ENCODE data around the gene TMIGD3.

TMIGD3 gene

DNA sequence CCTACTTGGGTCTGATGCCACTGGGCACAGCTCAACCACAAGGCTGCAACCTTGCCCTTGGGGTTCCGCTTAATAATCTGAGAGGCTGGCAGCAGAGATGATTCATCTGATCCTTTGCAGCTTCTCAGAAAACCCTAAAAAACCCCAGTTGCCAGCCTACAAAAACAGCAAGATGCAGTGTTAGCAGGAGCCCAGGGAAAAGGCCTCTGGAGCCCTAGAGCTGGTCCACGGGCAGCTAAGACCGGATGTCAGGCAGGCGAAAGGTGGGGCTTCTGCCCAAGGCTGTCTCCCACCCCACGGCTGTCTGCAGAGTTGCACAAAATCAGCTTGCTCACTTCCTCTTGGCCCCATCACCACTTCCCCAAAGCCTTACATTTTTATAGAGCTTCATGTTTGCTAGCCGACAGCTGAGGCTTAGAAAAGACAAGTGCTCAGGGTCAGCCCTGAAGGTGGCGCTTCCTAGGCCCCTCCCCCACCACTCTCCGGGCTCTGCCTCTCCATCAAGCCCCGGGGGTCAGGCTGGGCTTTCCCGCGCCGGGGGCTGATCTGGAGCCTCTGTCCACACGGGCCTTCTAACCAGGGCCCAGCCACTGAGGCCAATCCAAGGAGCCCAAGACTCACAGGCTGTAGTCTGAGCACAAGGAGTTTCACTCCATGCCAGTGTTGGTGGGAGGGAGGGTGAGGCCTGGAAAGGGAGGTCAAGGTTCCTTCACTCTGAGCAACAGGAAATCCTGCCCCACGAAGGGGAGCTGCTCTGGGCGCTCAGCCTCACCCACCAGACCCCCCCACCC is 4.2 kb upstream of the TMIGD3 start:
- DNase-seq: peak; percentile 61

DNA sequence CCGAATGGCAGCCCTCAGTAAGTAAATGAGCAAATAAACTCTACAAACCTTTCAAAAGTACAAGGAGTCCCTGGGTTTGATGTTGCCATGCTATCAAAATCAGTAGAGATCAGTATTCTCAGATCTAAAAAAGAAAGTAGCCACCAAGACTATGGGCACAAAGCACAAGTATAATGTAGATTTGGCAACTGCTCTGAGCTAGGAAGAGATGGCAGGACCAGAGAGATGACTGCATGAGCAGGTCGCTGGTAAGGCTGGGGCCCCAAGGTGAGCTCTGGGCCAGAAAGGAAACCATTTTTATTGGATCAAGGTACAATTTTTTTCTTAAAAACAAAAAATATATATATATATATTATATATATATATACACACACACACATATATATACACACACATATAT is 3.1 kb upstream of the TMIGD3 start:
- DNase-seq: no peak

DNA sequence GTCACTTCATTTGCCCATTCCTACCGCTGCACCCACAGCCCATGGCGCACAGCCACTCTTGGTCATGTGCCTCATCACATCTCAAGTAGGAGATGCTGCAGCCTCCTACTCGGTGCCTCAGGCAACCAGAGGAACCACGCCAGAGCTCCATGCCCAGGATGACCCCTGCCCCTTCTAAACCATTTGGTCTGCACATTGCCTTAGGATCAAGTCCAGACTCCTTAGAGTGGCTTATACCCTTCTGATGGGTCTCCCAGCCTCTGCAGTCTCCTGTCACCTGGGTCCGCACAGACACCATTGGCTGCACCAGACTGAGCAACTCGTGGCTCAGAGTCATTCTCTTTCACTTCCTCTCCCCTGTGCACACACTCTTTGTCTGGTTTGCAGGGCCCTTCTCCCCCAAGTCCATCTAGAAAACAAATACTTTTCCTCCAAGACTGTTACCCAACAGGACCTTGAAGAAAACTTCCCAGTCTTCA is 2.2 kb upstream of the TMIGD3 start:
- DNase-seq: no peak

DNA sequence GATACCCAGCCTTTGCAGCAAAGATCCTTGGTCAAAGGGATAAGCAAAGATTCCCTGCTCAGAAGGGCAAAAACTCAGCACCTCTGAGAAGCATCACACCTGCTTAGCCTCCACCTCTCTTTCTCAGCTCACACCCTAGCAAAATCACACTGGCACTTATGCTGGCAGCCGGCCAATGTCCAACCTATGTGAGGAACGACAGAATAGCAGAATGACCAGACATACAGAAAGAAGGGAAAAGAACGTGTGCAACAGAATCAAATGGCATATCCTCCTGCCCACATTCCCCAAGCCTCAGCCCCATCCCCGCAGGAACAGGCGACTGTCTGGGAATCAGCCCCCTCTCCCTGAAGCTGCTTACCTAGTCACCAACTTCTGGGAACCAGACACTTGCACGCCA is 664 bp upstream of the TMIGD3 start:
- no peak for DNase-seq

DNA sequence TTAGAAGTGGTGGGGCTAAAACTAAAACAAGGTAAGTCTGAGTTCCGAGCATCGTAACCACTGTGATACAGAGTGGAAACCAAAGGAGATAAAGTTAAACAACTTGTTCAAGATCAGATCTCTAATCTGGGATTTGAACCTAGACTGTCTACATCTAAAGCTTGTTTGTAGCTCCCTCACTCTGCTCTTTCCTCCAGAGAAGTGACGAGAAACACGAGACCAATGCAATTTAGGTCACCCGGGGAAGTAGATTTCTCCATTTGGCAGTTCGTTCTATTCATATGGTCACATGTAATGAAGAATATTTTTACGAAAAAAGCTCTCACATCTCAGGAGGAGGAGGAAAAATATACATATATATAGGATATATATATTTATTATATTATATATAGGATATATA is 1.8 kb downstream of the TMIGD3 start:
- no peak for DNase-seq

DNA sequence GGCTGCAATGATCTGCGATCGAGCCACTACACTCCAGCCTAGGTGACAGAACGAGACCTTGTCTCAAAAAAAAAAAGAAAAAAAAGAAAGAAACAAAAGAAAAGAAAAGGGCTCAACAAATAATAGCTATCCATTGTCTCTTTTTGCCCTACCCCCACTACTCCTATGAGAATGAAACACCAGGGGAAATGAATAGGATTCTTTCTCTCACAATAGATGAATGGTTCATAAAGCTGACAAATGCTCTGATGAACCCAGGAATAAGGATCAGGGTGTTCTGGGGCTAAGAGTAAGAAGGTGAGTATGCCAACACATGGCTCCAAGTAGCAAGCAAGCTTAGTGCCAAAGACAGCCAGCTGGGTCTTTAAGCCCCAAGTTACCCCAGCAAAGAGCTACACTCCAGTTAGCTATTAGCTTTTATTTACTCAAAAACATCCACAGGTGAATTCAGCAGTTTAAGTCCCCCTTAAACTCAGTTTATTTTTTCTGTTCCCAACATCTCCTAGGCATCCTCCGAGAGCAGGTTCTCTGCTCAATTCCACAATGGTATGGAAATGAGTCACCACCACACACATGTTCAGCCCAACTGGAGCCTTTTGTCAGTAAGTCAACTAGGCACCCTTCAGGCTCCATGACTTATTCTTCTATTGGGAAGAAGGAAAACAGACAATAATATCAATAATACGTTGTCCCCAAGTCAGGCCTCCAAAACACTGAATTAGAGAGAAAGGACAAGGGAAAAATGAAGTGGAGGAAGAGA is 4.2 kb downstream of the TMIGD3 start:
- DNase-seq: no peak

DNA sequence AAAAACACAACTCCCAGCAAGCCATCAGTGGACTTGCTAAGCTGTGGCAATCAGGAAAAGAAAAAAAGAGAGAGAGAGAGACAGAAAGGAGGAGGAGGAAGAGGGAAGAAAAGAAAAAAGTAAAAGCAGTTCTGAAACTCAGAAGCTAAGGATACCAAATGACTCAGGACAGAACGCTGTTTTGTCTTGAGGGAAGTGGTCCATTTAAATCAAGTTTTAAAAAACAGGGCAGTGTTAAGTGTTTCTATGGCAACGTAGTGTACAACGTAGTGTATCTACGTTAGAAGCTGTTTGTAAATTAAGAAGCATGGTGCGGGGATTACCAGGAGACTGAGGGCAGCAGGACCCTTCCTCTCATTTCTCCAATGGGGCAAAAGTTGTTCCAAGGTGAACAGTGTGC is 5.8 kb downstream of the TMIGD3 start:
- no peak for DNase-seq

DNA sequence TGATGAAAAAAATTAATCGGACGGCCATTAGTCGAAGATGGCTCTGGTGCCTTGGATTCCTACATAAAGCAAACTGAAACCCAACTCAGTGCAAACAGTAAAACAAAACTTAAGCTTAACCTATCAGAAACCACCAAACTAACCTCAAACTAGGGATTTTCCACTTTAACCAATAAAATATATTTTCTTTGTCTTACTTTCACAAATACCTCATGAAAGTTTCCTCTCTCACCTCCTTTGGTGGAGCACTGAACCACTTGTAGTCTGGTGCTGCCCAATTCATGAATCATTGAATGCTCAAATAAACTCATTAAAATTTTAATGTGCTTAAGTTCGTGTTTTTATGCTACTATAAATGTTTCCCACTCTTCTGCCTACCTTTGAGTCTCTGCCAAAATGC is 7.0 kb downstream of the TMIGD3 start:
- DNase-seq: no peak

DNA sequence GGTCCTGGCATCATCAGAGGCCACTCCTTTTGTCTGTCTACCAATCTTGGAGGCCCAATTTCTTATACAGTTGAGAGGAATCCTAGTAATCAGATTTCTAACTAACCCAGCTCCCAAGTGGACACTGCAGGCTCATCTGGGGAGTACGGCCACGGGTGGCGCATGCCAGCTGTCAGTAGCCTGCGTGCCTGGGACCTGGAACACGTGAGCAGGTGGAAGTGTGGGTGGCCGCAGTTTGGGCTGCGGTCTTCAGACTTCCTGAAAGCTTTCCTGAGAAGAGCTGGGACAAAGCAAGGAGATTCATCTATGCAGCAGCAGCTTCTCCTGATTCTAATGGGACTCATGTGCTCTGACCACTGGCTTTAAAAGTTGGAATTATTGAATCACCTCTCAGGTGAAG is 12.4 kb downstream of the TMIGD3 start:
- DNase-seq: no peak

DNA sequence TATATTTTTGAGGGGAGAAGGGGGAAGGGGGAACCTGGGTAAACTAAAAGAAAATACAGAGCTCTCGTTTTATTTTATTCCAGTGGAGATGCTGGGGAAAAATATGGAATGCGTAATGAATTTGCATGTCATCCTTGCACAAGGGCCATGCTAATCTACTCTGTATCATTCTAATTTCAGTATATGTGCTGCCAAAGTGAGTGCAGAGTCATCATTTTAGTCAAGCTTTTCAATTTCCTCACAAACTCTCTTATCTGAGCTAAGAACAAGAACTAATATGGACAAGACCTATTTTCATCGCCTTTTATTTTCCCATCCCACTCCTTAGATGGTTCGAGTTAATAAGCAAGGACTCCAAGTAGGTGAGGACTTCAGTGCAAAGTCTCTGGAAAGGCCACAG is 13.2 kb downstream of the TMIGD3 start:
- no peak for DNase-seq

DNA sequence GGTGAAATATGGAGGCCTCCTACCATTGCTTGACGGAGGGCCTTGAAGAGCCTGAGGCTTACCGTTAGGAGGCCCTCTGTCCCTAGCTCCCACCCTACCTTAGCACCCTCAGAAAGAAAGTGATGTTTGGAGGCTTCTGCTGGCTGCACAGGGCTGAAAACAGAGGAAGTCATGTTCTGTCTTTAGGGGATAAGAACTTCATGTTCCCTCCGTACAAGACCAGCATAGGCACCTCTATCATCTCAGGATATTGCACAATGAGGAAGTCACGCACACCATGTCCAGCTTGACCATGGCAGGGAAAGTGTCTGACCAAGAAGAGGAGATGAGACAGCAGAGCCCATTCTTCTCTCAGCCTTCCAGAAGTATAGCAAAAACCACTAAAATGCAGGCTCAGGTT is 13.8 kb downstream of the TMIGD3 start:
- DNase-seq: no peak

DNA sequence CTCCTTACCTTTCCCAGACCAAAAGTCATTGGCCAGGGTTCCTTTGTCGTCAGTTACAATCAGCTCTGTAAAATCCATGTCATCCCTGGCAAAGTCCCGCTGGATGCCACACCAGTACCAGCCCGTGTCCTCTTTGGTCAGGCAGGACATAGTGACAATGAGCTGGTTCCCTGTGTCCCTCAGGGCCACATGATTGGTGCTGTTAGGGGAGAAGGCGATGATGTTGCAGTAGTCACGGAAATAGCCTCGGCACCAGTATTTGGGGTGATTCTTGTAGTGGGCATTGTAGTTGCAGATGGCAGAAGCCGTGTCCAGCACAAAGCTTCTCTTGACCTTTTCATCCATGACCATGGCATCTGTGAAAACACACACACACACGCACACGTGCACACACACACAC is 14.8 kb downstream of the TMIGD3 start:
- no peak for DNase-seq

DNA sequence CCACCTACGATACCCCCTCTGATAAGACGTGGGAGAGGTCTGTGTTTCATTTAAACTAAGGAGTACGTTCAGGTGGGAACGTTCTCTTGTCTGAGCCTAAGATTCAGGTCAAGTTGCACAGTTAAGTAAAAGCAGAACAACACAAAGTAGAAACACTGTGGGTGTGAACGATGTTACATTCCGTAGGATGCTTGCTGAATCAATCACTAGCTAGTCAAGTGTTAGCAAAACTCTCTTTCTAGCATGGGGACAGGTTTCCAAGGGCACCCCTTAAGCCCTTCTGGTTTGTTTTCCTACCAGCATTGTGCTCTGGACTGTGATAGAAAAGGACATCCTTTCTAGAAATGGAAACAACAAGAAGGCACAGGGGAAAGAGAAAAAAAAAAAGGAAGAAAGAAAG is 16.3 kb downstream of the TMIGD3 start:
- DNase-seq: no peak

DNA sequence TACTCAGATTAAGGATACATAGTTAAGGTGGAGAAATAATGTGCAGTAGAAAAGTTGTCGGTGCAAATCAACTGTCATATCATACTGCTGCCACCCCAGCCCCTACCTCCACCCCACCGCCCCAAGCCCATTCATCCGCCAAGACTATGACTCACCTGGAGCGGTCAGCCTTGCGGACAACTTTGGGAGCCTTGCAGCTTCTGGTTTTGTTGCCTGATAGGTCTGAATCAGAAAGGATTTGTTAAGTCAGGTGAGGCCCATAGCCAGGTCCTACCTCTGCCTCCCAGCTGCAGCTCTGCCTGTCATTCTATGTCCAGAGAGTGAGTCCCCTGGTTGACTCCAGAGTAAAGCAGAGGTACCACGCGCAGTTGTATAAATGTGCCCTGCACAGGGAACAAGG is 17.0 kb downstream of the TMIGD3 start:
- DNase-seq: no peak

DNA sequence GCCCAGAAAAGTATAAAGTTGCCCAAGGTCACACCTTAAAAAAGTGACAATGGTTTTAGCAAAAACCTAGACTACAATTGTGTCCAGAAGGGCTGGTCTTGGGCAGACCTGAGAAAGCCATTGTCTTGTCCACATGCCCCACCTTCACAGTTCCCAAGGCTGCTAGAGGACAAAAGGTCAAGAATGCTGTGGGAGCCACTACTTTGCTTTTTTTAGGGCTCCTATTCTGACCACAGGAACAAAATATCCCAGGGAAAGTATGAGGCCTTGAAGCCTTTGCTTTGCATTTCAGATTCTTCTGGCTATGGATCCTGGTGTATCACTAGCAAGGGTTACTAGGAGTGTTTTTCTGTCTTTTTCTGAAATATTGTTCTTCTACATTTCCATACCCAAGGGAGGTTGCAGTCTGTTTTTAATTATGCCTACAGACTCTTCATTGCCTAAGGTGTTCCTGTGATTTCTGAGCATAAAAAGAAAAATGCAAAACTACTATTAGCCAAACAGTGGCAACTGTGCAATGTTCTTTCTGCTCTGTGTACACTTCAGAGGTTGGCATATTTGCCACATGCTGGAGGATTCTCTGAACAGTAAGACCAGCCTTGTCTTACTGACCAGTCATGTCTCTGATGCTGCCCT is 18.9 kb downstream of the TMIGD3 start:
- no peak for DNase-seq

DNA sequence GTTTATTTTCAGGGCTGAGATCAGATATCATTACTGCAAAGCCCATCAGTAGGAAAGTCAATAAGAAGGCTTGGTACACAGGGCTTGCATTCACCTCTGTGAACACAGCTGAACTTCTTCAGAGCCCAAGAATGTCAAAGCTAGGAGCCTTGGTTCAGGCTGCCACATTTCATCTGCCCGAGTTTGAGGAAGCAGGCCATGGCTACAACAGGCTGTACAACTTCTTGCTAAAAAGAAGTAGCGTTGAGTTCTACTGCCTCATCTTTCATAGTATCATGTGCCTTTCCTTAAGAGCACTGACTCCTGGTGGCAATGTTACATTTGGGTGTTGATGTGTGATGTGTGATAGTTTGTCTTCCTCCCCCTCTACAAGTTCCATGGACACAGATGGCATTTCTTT is 19.6 kb downstream of the TMIGD3 start:
- DNase-seq: no peak

DNA sequence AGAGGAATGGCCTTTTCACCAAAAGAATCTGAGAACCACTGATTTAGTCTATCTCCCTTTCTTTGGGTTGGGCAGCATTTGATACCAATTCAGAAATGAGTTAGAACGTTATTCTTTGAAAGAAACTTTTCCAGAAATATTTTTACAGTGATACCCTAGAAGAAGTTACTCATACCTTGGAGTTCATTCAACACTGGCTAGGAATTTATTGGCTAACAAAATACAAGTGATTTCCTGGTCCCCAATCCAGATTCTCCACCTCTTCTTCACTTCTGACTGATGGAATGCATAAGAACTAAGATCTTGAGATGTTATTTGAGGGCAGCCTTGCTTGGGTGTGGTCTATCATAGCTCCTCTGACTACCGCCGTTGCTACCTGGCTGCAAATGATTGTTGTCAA is 20.3 kb downstream of the TMIGD3 start:
- DNase-seq: peak; percentile 12

DNA sequence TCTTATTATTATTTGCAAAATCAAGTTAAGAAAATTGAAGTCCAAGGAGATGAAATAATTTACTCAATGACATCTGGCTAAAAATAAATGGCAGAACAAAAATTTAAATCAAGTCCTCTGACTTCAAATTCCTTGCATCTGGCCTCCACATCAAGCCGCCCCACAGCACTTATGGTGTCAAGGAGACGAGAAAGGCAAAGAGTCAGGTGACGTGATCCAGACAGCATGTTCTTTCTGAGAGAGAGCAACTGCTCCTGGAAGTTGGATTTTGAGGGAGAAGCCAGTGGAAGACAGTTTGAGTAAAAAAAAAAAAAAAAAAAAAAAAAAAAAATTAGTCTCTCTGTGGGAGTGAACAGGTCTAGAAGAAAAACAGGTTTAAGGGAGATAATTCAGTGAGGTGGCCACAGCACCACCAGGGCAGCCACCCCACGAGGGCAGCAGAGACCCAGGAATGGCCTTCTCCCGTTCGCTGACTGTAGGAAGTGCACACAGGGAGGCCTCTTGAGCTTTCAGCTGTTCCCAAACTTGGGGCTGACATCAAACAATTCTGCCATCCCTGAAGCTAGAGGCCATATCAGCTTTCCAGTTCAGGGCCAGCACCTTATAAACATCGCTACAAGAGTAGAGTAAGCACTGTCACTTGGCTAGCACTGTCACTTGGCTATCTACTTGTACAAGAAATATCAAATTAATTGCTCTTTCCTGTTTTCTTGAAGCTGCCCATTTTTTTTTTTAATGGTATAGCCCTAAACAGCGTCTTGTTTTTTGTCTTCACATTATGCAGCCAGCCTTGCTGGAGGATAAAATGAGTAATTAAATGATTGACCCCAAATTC is 21.8 kb downstream of the TMIGD3 start:
- DNase-seq: peak; percentile 57

DNA sequence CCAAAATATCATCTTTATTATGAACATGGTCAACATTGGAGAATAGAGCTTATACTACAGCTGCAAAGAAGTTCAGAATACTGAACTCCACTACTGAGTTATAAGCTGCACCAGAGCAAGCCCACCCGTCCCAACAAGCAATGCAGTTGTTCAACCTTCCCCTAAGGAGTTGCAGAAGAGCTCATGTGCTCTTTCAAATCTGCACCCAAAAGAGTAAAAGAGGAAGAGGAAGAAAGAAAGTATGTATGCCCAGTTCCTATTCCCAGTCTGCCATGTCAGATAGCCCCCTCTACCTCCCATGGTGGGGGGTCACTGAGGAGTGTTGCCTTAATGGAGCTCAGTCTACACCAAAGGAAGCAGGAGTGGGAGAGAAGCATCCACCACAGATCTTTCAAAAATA is 22.8 kb downstream of the TMIGD3 start:
- DNase-seq: no peak

DNA sequence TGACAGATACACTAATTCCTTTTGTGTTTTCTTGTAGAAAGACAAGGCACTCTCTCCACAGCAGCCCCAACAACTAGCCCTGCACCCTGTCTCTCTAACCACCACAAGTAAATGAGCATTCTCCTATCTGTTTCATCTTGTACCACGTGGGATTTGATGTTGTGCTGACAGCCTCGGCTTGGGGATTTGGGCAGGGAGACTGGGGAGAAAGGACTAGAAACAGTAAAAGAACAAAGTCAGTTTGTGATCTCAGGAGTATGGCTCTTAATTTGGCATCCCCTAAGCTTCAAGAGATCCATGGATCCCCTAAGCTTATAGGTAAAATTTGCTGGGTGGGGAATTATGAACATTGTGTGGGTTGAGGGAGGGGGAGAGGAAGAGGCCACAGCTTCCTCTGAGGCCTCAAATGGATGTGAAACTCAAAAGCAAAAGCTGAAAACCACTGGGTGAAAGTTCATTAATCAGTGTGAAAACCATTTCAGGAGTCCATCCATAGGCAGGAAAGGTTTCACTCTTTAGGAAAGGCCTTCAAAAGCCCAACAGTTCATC is 26.6 kb downstream of the TMIGD3 start:
- no peak for DNase-seq

DNA sequence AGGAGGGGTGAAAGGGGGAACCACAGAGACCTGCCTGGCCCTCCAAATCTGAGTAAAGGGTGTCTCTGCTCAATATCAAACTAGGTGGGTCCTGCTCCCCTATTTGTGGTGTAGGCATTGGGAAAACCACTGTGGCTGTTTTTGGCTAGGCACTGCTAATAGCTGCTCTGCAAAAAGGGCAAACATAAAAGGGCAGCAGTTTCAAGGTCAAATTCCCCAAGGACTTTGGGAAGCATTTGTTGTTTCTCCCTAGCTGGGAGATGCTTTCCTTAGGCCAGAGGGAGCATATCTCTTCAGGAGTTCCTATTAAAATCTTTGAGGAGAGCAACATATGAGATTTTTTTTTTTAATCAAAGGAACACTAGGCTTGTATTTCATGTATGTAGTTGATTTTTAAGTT is 27.2 kb downstream of the TMIGD3 start:
- DNase-seq: no peak

DNA sequence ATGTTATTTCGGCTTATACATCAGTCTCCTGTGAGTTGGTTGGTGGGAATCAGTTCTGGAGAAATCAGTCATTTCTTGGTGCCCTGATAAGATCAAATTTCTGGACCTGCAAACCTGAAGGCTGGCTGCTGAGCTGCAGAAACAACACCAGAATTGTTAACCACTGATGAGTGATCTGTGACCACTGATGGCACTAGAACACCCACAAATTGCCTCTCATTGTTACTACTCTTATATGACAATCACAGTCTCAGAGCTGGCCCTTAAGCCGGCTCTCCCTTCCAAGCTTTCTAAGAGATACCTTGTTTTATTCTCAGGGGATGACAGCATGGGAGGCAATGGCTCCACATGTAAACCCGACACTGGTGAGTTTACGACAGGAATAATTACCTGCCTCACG is 27.7 kb downstream of the TMIGD3 start:
- no peak for DNase-seq

DNA sequence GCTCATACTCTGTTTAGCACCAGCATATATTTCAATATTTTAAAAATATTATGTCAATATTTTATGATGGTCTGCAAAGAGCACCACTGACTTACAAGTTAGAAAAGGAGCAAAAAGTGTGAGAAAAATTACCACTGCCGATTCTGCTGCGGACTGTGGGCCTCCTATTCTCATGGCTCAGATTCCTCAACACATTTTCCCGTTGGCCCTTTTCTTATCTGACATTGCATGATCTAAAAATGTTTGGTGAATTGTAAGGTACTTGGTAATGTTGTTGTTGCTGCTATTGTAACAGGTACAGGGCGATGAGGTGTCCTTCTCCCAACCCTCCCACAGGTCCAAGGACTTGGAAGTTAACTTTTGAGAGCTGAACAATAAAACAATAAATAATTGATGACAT is 28.9 kb downstream of the TMIGD3 start:
- no peak for DNase-seq

Measured in fibroblast of skin of abdomen (primary cell).